NCI-H526 treated with DMSO at 0.1 percent for 48 hours (cell line): ENCODE data around the gene HHAT.

Experiments used
- DNase-seq: peaks from one replicate; lab custom pipeline; 2025; lab: John Stamatoyannopoulos, UW

The HHAT gene

DNA sequence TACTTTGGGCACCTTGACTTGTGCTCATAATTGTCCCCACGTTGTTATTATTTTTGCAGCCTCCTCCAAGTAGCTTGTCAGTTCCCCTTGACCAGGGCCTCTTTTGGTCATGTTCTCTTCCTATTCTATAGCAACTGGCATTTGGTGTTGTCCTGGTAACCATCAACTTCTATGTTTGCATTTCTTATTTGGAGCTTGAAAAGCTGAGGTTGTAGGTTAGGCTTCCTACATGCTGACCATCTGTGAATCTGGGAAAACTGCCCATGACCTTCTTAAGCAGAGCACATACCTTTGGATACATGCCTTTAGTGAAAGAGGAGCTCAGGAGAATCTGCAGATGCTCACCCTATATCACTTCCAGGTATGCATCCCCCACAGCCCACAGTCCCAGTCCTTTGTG, 160.8 kb downstream of the HHAT start:
- DNase-seq = no peak

DNA sequence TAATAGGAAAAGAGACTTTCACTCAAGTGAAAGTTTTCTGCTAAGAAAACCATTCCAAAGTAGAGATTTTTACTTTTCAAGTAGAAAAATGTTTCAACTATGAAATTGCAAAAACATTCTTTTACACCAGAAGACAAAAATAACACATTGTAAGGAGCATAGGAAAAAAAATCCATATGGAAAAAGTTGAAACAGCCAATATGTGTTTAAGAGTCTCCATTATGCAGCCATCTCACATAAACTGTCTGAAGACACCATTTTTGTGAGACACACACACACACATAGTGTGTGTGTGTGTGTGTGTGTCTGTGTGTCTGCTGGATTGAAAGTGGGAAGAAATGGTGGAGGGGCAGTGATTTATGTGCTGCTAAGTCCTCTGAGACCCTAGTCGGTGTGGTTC, 162.1 kb downstream of the HHAT start:
- DNase-seq = no peak

DNA sequence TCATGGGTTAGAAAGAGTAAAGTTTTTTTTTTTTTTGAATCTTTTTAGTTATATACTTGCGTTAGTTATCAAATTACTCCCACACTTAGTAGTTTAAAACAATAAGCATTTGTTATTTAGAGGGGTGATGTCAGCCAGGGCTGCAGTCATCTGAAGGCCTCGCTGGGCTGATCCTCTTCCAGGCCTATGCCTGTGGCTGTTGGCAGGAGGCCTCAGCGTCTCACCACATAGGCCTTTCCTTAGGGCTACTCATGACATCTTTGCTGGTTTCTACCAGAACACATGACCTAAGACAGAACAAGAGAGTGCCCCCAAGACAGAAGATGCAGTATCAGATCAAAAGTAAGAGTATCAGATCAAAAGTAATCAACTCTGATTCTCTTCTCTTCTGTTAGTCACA, 167.4 kb downstream of the HHAT start:
- no peak for DNase-seq

DNA sequence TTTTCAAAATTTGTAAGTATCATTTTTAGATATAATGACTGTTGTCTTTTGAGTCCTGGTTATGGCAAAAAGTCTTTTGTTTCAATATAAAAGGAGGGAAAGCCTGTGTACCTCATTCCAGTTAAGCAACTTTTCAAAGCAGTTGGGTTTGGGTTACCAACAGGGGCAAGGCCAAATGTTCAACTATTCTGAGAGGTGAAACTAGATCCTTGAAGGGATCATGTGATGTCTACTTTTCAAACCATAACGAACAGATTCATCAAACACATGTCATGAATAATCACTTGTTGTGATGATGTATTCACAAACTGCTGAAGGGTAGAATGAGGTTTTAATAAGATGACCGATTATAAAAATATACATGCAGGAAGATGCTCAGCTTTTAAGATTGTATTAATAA, 171.3 kb downstream of the HHAT start:
- DNase-seq = no peak

DNA sequence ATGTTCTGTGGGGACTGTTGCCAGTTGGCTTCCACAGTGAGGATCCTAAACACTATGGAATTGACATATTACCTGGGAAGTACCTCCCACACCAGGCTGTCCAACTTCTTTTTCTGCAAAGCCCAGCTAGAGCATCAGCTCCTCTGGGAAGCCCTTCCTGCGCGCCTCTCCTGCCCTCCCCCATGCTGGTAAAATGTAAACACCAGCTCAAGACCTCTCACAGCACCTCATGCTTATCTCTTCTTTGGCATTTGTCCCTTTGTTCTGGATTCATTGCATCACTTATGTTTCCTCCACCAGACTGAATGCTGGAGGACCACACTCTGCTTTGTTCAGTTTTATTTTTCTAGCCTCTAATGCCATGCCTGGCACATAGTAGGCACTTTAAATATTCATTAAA, 172.1 kb downstream of the HHAT start:
- DNase-seq = no peak

DNA sequence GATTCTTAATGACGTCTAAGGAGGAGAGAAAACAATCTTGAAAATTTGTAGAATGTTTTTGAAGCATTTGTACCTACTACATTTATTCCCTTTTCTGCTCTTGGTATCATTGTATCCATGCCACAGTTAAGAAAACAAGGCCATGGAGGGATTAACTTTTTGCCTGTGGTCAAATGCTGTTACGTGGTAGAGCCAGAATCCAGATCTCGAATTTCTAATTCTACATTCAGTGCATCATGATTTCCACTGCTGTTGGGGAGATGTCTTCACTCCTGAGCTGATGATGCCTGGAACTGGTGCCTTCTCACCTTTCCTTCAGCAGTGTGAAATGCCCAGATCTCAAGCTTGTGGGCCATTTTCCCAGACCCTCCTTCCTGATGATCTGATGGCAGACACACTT, 175.6 kb downstream of the HHAT start:
- DNase-seq = no peak

DNA sequence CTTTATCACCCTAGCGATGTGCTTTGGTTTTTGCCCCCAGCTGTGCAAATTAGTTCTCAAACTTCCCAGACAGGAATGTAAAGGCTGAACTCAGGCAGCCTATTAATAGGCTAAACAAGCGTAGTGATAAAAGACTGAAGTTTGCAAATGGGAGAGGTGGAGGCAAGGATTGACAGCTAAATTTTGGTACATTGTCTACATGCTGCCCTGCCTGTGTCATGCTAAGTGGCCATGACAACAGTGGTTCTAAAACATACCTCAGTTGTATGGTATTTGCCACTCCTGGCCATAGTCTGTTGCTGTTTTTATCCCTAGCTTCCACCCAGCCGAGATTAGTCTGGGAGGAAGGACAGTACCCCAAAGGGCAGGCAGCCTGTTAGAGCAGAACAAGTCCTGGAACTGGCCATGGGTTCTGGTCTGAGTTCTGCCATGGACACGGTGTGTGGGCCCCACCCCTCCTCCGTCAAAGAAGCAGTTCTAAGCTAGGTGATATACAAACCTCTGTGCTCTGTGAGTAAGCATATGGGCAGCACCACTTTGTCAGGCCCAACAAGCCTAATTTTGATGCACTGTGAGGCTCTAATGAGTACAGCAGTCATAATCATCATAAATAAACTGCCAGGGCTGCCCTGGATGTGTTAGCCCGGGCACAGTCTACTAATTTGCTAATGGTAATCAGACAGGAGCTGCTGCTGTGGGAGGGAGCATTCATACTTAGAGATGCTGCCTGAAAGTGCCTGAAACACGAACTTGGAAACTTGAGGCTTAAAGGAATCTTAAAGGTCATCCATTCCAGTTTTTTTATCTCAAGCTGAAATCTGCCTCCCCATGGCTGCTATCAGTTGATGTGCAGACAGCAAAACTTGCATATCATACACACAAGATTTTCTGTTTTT, 177.1 kb downstream of the HHAT start:
- no peak for DNase-seq

DNA sequence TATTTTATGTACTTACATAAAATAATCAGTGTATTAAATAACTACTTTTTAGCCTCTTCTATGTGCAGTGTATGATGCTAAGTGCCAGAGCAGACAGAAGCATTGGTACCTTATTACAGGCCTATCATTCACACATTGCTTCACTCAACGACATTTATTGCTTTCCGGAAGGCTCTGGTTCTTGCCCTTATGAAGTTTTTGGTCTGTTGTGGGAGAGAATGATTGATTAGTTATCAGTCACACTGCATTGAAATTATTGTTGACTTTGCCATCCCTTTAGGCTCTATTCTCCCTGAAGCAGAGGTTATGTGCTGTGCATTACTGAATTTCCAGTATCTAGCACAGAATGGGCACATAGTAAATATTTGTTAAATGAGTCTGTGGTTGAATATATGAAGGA, 178.0 kb downstream of the HHAT start:
- DNase-seq = no peak

DNA sequence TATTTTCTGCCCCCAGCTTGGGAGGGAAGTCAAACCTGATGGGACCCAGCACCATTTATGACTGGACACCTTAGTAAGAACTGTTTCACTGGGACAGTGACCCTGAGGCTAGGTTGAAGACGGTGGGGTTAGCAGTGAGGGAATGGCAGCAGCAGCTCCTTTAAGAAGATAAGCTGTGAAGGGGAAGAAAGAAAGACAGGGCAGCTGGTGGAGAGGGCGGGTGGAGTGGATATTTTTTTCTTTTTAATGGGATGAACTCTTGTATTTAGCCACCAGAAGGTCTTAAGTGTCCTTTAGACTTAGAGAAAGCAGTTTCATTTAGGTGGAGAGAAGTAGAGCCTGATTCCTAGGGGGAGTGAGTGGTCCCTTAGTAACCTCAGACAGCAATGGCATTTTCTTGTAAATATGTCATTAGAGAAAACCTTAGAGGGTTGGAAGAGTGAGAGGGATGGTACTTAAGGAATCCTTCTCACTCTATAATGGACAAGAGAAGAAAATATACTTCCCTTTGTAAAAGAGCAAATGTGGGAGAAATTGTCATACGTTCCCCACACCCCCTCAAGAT, 187.5 kb downstream of the HHAT start:
- DNase-seq = no peak

DNA sequence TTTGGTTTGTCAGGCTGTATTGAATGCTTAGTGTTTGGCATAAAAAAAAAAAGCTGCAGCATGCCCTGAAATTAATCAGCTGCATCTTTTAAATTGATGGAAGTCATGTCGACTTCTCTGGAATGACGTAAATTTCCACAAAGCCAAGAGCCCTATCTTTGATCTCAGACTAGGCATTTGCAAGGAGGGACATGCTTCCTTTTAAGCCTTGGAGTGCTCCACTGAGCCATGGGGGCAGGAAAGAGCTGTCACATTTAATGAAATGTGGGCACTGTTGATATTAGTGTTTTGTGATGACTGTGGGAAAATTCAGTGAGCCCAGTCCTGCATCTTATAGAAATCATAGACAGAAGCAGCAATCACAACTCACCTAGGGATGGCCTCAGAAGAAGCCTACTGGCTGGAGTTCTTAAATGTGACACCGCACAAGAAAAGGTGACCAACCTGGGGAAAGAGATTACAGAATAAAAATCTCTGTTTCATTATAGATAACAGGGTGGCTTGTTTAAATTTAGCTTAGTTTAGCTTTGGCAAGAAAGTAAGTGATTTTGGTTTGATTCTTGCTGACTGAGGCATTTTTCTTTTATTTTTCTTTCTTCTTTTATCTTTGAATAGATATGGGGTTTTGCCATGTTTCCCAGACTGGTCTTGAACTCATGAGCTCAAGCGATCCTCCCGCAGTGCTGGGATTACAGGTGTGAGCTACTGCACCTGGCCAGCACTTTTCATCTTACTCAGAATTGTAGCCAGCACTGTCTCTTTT, 188.2 kb downstream of the HHAT start:
- DNase-seq = no peak

DNA sequence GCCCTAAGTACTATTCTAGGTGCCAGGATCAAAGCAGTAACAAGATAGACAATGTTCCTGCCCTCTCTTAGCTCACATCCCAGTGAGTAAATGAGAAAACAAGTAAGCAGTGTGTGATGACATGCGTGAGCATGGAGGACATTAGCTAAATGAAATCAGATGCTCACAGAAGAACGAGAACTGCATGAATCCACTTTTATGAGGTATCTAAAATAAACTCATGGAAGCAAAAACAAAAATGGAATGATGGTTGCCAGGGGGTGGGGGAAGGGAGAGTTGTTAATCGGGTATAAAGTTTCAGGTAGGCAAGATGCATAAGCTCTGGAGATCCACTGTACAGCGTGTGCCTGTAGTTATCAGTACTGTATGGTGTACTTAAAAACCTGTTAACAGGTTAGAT, 195.1 kb downstream of the HHAT start:
- no peak for DNase-seq

DNA sequence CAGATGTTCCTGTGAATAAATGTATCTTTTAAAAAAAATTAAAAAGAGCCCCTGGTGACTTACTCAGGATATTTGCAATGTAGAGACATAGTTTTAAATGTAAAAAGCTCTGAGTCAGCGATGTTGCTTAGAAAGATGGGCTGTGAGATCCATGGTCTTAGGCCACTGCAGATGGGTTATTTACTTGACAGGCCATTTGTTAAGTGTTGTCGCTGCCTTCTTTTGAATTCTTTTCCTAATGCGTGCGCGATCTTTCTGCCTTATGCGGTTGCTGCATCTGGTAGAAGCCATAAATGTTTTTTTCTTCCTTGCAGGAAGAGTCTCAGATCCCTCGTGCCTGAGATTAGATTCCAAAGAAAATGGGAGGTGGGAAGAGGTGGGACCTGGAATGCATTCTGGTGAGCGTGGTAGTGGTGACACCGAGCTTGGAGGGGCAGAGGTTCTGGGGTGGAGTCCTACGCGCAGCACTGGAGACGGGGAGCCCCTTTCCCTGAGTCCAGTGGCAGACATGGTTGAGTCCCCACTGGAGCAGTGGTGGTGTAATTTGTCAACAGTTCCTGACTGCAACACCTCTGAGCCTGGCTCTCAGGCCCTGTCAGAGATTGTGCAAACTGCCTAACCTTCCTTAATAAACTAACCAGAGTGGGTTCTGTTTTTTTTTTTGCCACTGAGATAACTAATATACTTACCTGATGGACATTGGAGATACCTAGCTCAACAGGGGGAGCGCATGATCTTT, 197.2 kb downstream of the HHAT start:
- no peak for DNase-seq

DNA sequence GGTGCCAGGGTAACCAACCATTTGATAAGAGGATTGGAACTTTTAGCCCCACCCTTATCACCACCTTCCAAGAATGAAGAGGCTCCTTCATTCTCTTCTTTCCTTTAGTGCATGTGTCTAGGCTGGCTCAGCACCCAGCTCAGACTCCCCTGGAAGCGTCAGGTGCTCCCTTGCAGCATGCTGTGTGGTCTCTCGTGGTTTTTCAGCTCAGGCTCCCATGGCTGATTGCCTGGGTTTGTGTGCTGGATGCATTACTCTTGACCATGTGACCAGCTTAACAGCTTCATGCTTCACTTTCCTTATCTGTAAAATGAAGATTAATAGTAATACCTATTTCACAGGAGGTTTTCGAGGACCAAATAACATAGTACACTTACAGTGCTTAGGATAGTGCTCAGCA, 198.4 kb downstream of the HHAT start:
- DNase-seq = no peak

DNA sequence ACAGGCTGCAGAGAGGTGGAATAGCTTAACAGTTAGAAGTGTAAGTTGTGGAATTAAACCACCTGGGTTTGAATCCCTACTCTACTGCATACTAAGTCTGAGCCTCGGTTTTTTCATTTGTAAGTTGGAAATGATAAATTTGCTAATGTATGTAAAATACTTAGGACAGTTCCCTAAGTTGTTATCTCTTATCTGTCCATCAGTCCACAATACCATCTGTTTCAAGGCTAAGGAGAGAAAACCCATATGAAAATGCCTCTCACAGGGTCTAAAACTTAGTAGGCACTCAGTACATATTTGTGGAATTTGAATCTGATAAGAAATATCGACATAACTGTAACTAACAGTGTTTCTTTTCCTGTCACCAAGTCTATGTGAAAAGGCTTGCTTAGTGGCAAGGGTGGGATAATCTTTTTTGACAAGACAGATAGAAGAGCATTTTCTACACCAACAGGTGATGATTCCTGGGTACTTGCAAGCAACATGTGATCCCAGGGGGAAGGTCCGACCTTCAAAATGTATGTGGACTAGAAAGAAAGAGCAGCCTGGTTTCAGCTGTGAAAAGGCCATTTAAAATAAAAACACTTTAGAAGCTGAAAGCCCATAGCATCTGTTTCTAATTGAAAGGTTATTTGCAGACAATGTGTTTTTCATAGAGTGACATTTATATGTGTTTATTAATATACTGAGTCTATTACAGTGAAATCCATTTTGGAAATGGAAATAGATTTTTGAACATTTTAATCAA, 202.9 kb downstream of the HHAT start:
- DNase-seq = no peak

DNA sequence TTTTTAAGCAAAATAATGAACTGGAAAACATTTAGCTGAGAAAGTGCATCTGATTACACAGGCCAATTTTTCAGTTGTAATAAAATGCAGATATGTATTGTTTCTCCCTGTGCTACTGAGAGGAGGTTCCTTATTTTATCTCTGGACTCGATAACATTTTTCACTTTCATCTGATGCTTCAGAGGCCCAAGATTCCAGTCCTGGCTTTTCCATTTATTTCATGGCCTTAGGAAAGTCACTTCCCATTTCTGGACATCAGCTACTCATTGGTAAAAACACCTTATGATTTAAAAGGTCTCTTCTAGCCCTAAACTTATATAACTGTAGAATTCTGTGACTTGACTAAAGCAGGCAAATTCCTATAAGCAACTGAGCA, 203.5 kb downstream of the HHAT start:
- DNase-seq = no peak

DNA sequence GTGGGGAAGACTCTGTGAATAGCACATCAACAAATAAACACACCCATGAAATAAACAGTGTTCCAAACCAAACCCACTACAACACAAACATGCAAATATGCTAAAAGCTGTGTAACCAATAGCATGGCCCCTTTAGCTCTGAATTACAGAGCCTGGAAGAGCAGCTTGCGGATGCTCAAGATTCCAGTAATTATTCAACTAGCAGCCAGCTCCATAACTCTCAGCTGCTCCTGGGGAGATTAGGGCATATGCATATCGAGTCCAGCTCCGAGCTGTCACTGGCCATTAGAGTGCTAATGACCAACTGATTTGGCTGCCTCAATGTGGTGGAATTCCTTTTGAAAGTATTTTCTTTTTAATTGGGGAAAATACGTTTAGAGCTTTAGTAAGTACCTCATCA, 207.1 kb downstream of the HHAT start:
- no peak for DNase-seq

DNA sequence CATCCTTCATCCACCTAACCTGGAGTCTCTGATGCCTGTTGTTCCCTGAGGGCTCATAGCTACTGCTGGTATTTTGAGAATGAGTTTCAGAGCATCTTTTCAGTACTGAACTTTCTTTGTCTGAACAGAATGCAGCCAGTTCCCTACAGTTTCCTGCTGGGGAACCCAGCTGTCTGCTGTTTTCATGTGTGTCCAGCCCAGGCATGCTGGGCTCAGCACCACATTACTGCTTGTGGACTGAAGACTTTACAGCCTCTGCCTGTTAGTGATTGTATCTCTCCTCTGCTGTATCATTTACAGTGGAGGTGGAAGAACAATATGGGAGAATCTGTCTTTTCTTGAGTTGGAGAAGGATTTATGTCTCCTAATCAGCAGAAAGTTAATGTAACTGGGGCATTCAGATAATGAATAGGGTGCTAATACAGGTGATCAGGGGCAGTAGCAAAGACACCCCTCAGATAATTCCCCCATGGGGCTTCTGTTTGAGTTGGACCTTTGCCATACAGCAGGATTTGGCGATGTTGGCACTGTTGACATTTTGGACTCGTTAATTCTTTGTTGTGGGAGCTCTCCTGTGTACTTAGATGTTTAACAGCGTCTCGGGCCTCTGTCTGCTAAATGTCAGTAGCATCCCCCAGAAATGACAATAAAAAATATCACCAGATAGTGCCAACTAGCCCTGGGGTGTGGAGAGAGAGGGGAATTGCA, 207.7 kb downstream of the HHAT start:
- no peak for DNase-seq

DNA sequence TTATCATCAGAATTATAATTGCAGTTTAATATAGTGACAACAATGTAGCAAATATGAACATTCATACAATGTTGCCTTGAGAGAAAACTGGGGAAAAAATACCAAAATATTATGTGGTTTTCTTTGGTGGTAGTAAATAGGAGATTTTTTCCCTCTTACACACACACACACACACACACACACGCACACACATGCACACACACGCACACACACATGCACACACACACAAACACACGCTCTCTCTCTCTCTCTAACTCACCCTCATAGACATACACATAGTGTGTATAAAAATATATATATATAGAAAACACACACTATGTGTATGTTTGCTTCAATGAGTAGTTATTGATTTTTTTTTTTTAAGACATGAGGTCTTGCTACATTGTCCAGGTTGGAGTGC, 211.6 kb downstream of the HHAT start:
- no peak for DNase-seq

DNA sequence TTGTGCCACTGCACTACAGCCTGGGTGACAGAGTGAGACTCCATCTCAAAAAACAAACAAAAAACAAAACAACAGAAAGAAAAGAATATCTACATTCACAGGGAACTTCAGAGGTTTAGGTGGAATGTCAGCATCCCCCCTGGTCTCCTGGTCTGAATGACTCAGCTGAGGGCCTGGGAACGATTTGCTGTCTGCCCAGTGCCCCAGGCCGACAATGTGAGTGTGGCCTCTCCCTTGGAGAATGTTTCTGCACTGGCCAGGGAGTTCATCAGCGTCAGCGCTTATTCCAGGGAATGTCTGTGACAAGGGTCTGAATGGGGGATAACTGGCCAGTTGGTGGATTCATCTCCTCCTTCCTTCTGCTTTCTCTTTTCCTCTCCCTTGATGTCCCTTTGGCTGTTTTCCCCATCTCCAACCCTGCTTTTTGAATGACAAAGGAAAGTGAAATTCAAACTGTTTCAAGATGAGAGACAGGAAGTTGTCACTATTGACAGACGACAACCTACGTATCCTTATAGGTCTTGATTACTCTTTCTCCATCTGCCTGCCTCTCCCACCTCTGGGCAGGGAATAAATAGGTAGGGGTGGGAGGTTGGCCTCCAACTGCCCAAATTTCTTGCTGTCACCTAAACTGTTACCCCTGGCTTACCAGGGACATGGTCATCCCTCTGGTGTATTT, 213.1 kb downstream of the HHAT start:
- DNase-seq = no peak

DNA sequence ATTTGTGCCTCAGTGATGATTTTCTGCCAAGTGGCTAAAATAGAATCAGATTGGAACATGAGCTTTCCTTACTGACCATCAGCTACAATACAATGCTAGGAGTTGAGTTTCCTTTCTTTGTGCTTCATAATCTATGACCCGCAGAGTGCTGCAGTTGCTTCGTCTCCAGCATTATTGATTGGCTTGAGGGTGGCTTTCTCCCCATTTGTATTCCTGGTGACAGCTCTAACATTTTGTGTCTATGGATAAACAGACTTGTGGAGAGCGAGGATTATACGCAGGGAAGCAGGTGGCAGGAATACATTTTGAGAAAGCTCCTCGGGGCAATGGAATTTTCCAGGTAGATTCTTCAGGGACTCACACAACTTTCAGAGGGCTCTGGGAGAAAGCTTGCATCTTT, 223.2 kb downstream of the HHAT start:
- no peak for DNase-seq

DNA sequence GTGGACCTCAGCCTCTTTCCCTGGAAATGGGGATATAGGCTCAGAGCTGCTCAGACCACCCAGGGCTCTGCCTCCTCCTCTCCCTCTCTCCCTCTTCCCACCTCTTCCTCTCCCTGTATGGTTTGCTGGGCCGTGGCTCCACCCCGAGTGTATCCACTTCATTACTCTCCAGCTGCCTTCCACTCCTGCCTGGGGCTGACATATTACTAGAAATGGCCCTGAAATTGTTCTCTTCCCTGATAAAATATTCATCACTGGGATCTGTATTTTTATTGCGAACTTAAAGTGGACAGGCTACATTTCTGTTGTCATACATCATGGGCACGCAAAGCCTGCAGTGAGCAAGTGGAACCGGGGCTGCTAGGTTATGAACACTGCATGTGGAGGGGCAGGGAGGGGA, 225.0 kb downstream of the HHAT start:
- no peak for DNase-seq
